ENCODE measurements around the gene TRPM3.

DNA sequence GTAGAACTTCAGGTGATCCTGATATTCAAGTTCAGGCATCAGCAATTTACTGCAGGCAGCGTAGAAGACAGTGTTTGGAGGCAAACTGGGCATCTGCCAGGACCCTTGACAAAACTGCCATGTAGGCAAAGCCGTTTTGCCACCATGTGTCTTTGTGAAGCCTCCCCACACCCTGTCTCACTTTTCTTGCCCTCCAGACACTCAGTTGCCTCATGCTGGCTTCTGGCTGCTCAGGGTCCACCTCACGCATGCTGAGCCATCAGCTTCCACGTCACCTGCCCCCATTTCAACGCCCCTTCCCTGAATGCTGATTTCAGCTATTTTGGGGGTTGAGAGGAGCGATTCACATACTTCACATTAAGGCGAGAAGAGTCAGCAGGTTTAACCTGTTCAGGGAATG lies 541.7 kb downstream of the TRPM3 start:
- TF ChIP-seq, protein P1, sequence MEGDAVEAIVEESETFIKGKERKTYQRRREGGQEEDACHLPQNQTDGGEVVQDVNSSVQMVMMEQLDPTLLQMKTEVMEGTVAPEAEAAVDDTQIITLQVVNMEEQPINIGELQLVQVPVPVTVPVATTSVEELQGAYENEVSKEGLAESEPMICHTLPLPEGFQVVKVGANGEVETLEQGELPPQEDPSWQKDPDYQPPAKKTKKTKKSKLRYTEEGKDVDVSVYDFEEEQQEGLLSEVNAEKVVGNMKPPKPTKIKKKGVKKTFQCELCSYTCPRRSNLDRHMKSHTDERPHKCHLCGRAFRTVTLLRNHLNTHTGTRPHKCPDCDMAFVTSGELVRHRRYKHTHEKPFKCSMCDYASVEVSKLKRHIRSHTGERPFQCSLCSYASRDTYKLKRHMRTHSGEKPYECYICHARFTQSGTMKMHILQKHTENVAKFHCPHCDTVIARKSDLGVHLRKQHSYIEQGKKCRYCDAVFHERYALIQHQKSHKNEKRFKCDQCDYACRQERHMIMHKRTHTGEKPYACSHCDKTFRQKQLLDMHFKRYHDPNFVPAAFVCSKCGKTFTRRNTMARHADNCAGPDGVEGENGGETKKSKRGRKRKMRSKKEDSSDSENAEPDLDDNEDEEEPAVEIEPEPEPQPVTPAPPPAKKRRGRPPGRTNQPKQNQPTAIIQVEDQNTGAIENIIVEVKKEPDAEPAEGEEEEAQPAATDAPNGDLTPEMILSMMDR (IDR thresholded peaks at IDR 0.05): no peak
- no peak for TF ChIP-seq POLR2A (IDR thresholded peaks at IDR 0.05)
